GM18519 (cell line): Measurements from ENCODE around the gene PIGV.

Source experiments
- ATAC-seq: cut with Tn5 transposase; IDR thresholded peaks from one replicate; pipeline ENCODE4 v1.9.1; 2021; ENCODE audit warnings: mild to moderate bottlenecking, moderate library complexity; ENCODE audit not compliant: unreplicated experiment, low FRiP score

The PIGV gene

GRCh38 chr1:26771643-26772321 lies 16.0 kb upstream of the PIGV start:
- ATAC-seq, result no peak

GRCh38 chr1:26772687-26773086 lies 15.1 kb upstream of the PIGV start:
- ATAC-seq, result no peak

- no peak for ATAC-seq
Measured at GRCh38 chr1:26774462-26774861, 13.3 kb upstream of the PIGV start.

GRCh38 chr1:26775666-26776065 lies 12.1 kb upstream of the PIGV start:
- no peak for ATAC-seq

- no peak for ATAC-seq
Measured at GRCh38 chr1:26779098-26779668, 8.6 kb upstream of the PIGV start.

GRCh38 chr1:26780344-26780957 lies 7.3 kb upstream of the PIGV start:
- ATAC-seq, result no peak

- ATAC-seq, result no peak
Measured at GRCh38 chr1:26781206-26781825, 6.4 kb upstream of the PIGV start.

GRCh38 chr1:26782521-26783212 lies 5.1 kb upstream of the PIGV start:
- no peak for ATAC-seq

GRCh38 chr1:26783646-26784022 lies 4.1 kb upstream of the PIGV start:
- ATAC-seq, result no peak

- ATAC-seq, result no peak
Measured at GRCh38 chr1:26784023-26784871, 3.5 kb upstream of the PIGV start.

GRCh38 chr1:26784886-26785285 lies 2.9 kb upstream of the PIGV start:
- no peak for ATAC-seq

GRCh38 chr1:26785611-26786436 lies 1.9 kb upstream of the PIGV start:
- no peak for ATAC-seq

GRCh38 chr1:26786437-26787380 lies 1.0 kb upstream of the PIGV start:
- ATAC-seq, result no peak

GRCh38 chr1:26787381-26787705 lies 407 bp upstream of the PIGV start:
- peak; percentile 23 for ATAC-seq

GRCh38 chr1:26788515-26788785 lies 700 bp downstream of the PIGV start:
- no peak for ATAC-seq

- peak; percentile 33 for ATAC-seq
Measured at GRCh38 chr1:26788836-26789611, 1.3 kb downstream of the PIGV start.

- ATAC-seq, result no peak
Measured at GRCh38 chr1:26789612-26789865, 1.8 kb downstream of the PIGV start.

GRCh38 chr1:26789931-26790330 lies 2.2 kb downstream of the PIGV start:
- ATAC-seq, result no peak
